WTC11 (cell line): Measurements from ENCODE around the gene ZBTB20.

Source experiments
- TF ChIP-seq, protein P1 (sequence below): sonication (generic); formaldehyde crosslinking; IDR thresholded peaks from 2 replicates; pipeline ENCODE4 v1.8.0; 2022; ENCODE audit warnings: mild to moderate bottlenecking, missing genetic modification reagents
- TF ChIP-seq, protein P2 (sequence below): sonication (generic); formaldehyde crosslinking; IDR thresholded peaks from 2 replicates; pipeline ENCODE4 v1.8.1; 2023; ENCODE audit warnings: mild to moderate bottlenecking, missing genetic modification reagents, borderline replicate concordance

DNA sequence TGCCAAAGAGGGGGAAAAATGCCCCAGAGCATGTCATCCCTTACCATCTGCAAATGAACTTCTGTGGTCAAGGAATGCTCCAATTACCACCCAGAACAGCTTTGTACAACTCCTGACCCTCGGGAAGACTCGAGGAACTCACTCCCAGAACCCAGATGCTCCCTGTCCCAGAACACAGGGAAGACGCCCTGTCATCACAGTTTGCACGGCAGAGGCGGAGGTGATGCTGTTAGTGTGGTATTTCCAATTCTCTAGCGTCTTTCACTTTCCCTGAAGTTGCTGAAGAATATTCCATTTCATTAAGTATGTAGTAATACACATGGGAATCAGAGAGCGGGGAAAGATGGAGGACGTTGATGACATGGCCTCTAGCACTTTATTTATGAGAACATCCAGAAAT, 659.6 kb downstream of the ZBTB20 start:
- TF ChIP-seq, protein P1, sequence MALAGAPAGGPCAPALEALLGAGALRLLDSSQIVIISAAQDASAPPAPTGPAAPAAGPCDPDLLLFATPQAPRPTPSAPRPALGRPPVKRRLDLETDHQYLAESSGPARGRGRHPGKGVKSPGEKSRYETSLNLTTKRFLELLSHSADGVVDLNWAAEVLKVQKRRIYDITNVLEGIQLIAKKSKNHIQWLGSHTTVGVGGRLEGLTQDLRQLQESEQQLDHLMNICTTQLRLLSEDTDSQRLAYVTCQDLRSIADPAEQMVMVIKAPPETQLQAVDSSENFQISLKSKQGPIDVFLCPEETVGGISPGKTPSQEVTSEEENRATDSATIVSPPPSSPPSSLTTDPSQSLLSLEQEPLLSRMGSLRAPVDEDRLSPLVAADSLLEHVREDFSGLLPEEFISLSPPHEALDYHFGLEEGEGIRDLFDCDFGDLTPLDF (CRISPR knock-in tag): no peak
- TF ChIP-seq, protein P2, sequence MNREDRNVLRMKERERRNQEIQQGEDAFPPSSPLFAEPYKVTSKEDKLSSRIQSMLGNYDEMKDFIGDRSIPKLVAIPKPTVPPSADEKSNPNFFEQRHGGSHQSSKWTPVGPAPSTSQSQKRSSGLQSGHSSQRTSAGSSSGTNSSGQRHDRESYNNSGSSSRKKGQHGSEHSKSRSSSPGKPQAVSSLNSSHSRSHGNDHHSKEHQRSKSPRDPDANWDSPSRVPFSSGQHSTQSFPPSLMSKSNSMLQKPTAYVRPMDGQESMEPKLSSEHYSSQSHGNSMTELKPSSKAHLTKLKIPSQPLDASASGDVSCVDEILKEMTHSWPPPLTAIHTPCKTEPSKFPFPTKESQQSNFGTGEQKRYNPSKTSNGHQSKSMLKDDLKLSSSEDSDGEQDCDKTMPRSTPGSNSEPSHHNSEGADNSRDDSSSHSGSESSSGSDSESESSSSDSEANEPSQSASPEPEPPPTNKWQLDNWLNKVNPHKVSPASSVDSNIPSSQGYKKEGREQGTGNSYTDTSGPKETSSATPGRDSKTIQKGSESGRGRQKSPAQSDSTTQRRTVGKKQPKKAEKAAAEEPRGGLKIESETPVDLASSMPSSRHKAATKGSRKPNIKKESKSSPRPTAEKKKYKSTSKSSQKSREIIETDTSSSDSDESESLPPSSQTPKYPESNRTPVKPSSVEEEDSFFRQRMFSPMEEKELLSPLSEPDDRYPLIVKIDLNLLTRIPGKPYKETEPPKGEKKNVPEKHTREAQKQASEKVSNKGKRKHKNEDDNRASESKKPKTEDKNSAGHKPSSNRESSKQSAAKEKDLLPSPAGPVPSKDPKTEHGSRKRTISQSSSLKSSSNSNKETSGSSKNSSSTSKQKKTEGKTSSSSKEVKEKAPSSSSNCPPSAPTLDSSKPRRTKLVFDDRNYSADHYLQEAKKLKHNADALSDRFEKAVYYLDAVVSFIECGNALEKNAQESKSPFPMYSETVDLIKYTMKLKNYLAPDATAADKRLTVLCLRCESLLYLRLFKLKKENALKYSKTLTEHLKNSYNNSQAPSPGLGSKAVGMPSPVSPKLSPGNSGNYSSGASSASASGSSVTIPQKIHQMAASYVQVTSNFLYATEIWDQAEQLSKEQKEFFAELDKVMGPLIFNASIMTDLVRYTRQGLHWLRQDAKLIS (CRISPR knock-in tag): no peak
